ENCODE results near the gene IL36RN. TPM values are rescaled to one million over a fixed set of nuclear protein-coding genes. Genes with fewer than 3 reads are reported as not detected.

The IL36RN gene
- total and polyA plus RNA-seq, 11 donors: not detected

DNA sequence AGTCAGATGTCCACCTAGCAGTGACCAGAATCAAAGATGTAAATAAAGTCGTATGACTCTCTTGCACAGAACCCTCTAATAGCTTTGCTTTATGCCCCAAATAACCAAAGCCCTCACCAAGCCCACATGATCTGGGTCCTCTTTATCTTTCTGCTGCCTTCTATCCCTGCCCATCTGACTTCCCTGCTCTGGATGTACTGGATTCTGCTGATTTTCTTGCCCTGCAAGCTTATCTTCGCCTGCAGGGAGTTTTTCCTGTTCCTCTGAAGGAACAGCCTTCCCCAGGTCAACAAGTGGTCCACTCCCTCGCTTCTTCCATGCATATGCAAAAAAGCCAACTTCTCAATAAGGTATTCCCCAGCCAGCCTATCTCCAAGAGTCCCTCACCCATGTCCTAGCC lies 25.0 kb upstream of the IL36RN start:
- 62 to 72% (median 65%) methylated on average over 3 of the region's 3 CpGs for WGBS, 4 donors
- H3K27ac ChIP-seq: no peak overlapping the region
- H3K36me3 ChIP-seq: no peaks in the 10 kb centered on the region
- TF ChIP-seq, protein P1, sequence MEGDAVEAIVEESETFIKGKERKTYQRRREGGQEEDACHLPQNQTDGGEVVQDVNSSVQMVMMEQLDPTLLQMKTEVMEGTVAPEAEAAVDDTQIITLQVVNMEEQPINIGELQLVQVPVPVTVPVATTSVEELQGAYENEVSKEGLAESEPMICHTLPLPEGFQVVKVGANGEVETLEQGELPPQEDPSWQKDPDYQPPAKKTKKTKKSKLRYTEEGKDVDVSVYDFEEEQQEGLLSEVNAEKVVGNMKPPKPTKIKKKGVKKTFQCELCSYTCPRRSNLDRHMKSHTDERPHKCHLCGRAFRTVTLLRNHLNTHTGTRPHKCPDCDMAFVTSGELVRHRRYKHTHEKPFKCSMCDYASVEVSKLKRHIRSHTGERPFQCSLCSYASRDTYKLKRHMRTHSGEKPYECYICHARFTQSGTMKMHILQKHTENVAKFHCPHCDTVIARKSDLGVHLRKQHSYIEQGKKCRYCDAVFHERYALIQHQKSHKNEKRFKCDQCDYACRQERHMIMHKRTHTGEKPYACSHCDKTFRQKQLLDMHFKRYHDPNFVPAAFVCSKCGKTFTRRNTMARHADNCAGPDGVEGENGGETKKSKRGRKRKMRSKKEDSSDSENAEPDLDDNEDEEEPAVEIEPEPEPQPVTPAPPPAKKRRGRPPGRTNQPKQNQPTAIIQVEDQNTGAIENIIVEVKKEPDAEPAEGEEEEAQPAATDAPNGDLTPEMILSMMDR (IDR thresholded peaks at IDR 0.05): no peak
- no peak for TF ChIP-seq POLR2A (IDR thresholded peaks at IDR 0.05)
- DNase-seq: no peak
- H3K9me3 ChIP-seq: no peaks in the 10 kb centered on the region
- peaks cover 0 to 12% (median 0%) of the 10 kb centered on the region in 9 donors for H3K27me3 ChIP-seq
- ATAC-seq: no peak
- no peaks in the 10 kb centered on the region for H3K4me1 ChIP-seq
- no peak overlapping the region for H3K4me3 ChIP-seq
- intact Hi-C loops (cut with DNase I): no loop called here

DNA sequence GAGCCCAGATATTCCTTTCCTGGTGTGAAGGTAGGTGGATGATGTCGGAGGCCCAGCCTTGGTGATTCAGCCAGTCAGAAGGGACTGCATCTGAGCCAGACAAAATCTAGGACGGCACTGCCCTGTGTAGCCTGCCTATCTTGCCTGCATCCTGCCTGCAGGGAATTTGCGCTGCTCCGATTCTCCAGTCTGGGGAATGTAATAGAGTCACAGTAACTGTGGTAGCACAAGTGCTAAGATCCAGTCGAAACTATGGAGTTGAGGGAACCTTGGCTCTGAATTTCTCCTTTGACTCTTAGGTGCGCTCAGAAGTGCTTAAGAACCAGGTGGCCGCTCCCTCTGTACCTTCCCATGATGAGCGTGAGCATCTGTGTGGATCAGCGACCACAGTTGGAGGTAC lies 22.2 kb upstream of the IL36RN start:
- Histone ChIP-seq H3K27me3 (no peaks in the 10 kb centered on the region), H3K27ac (no peak overlapping the region), H3K4me1 (no peaks in the 10 kb centered on the region), H3K36me3 (no peaks in the 10 kb centered on the region), H3K4me3 (no peak overlapping the region), H3K9me3 (no peaks in the 10 kb centered on the region)
- DNase-seq (no peak), ATAC-seq (no peak)
- WGBS, 4 donors: 83 to 95% (median 86%) methylated on average over 8 to 9 of the region's 9 CpGs
- no peak for TF ChIP-seq POLR2A (IDR thresholded peaks at IDR 0.05)
- TF ChIP-seq, protein P1 (IDR thresholded peaks at IDR 0.05): no peak
- intact Hi-C loops (cut with DNase I): no loop called here

DNA sequence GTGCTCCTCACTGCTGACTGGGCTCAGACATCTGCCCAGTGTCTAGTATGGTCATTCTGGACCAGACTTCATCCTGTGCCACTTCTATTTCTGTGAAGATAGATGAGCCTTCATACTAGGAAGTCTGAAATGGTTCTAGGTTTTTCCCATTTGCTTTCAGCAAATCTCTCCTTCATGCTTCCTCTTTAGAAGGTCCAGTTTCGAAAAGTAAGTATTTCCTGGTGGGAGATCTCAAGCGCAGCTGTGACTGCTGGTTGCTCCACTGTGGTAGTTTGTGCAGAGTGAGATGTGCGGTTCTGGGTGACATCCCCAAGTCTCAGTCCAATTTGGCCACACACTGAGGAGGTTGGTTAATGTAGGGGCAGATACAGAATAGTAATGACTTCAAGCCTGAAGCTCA lies 20.7 kb upstream of the IL36RN start:
- TF ChIP-seq POLR2A (IDR thresholded peaks at IDR 0.05): no peak
- TF ChIP-seq, protein P1 (IDR thresholded peaks at IDR 0.05): no peak
- no peaks in the 10 kb centered on the region for H3K36me3 ChIP-seq
- no peak overlapping the region for H3K4me3 ChIP-seq
- no peak for ATAC-seq
- no peak overlapping the region for H3K27ac ChIP-seq
- intact Hi-C loops (cut with DNase I): no loop called here
- 82 to 90% (median 85%) methylated on average over 3 of the region's 3 CpGs for WGBS, 4 donors
- H3K9me3 ChIP-seq: peaks cover 0 to 7% (median 0%) of the 10 kb centered on the region in 12 donors
- no peaks in the 10 kb centered on the region for H3K4me1 ChIP-seq
- no peaks in the 10 kb centered on the region for H3K27me3 ChIP-seq
- no peak for DNase-seq

DNA sequence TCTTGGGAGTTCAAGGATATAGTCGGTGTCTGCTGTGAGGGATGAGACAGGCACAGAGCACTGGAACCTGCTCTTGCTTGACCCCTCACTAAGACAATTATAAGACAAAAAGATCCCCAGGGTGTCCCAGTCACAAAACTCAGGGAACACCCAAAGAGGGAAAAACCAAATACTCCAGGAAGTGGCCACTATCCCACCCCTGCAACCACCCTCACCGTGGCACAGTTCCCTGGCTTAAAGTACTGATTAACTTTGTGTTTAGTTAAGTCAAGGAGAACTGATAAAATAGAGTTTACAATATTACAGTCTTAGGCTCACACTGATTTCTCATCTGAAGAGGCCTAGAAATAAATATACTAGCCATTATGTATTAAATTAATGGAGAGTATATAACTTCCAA lies 19.8 kb upstream of the IL36RN start:
- Histone ChIP-seq H3K27me3 (no peaks in the 10 kb centered on the region), H3K4me1 (no peaks in the 10 kb centered on the region), H3K27ac (no peak overlapping the region), H3K4me3 (no peak overlapping the region), H3K36me3 (no peaks in the 10 kb centered on the region), H3K9me3 (peaks cover 0 to 7% (median 0%) of the 10 kb centered on the region in 12 donors)
- no peak for ATAC-seq
- WGBS, 4 donors: 73 to 85% (median 85%) methylated on average over 2 of the region's 2 CpGs
- TF ChIP-seq, protein P1 (IDR thresholded peaks at IDR 0.05): no peak
- no peak for TF ChIP-seq POLR2A (IDR thresholded peaks at IDR 0.05)
- no peak for DNase-seq
- intact Hi-C loops (cut with DNase I): no loop called here

Measured in heart left ventricle (tissue), 16 donors.